ENCODE data around the gene TIMP2. TPM values are rescaled to one million over a fixed set of nuclear protein-coding genes. Genes with fewer than 3 reads are reported as not detected.

TIMP2 gene
- total RNA-seq, 1 experiment from 2014 or later = 64.8 TPM

DNA sequence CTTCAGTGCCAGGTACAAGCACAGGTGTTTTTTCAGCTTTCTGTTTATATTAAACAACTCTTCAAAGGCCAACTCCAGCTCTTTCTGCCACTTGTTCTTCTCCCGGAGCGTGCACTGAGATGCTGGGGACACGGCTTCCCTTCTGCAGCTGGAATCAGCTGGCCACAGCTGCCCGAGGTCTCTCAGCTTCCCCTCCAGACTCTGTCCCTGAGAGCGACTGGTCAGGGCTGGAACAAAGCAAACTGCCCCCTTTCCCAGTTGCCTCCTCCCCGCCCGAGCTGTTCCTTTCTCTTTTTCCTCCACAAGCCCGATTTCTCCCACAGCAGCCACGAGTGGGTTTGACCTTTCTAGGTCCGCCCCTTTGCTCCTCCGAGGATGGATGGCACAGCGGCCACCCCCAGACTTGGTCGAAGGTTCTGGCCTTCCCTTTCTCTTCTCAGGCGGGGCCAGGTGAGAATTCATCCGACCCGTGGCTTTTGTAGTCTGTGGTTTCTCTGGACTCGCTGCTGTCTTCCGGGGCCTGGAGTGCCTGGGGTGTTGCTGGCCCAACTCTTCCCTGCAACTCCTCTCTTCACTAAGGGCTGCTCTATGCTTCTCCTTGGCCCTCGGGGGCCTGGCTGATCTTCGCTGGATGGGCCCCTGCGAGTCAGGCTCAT lies 33.7 kb downstream of the TIMP2 start:
- TF ChIP-seq ELF1 (IDR thresholded peaks at IDR 0.05; ENCODE audit: borderline replicate concordance, low read depth) (no peak), EGR1 (IDR thresholded peaks at IDR 0.05; ENCODE audit: low read depth) (no peak), YY1 (IDR thresholded peaks at IDR 0.05; ENCODE audit: extremely low read depth, insufficient replicate concordance, low read depth, low read length) (no peak), CEBPB (IDR thresholded peaks at IDR 0.05; ENCODE audit: low read depth) (no peak)
- TF ChIP-seq, protein P1, sequence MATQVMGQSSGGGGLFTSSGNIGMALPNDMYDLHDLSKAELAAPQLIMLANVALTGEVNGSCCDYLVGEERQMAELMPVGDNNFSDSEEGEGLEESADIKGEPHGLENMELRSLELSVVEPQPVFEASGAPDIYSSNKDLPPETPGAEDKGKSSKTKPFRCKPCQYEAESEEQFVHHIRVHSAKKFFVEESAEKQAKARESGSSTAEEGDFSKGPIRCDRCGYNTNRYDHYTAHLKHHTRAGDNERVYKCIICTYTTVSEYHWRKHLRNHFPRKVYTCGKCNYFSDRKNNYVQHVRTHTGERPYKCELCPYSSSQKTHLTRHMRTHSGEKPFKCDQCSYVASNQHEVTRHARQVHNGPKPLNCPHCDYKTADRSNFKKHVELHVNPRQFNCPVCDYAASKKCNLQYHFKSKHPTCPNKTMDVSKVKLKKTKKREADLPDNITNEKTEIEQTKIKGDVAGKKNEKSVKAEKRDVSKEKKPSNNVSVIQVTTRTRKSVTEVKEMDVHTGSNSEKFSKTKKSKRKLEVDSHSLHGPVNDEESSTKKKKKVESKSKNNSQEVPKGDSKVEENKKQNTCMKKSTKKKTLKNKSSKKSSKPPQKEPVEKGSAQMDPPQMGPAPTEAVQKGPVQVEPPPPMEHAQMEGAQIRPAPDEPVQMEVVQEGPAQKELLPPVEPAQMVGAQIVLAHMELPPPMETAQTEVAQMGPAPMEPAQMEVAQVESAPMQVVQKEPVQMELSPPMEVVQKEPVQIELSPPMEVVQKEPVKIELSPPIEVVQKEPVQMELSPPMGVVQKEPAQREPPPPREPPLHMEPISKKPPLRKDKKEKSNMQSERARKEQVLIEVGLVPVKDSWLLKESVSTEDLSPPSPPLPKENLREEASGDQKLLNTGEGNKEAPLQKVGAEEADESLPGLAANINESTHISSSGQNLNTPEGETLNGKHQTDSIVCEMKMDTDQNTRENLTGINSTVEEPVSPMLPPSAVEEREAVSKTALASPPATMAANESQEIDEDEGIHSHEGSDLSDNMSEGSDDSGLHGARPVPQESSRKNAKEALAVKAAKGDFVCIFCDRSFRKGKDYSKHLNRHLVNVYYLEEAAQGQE (IDR thresholded peaks at IDR 0.05; ENCODE audit: low read depth) = no peak
- TF ChIP-seq, protein P2, sequence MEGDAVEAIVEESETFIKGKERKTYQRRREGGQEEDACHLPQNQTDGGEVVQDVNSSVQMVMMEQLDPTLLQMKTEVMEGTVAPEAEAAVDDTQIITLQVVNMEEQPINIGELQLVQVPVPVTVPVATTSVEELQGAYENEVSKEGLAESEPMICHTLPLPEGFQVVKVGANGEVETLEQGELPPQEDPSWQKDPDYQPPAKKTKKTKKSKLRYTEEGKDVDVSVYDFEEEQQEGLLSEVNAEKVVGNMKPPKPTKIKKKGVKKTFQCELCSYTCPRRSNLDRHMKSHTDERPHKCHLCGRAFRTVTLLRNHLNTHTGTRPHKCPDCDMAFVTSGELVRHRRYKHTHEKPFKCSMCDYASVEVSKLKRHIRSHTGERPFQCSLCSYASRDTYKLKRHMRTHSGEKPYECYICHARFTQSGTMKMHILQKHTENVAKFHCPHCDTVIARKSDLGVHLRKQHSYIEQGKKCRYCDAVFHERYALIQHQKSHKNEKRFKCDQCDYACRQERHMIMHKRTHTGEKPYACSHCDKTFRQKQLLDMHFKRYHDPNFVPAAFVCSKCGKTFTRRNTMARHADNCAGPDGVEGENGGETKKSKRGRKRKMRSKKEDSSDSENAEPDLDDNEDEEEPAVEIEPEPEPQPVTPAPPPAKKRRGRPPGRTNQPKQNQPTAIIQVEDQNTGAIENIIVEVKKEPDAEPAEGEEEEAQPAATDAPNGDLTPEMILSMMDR (IDR thresholded peaks at IDR 0.05 in 2 of 3, conservative IDR thresholded peaks at IDR 0.05 in 1 of 3; ENCODE audit: borderline replicate concordance in 1 of 3, insufficient read depth in 1 of 3, low read depth in 2 of 3, low read length in 2 of 3) = no peak
- Histone ChIP-seq H3K4me3 (replicated peaks in 1 of 2; ENCODE audit: low read depth in 1 of 2, low read length in 2 of 2) (no peak overlapping the region), H3K4me1 (ENCODE audit: control insufficient read depth in 1 of 2, insufficient read depth in 2 of 2, low read length in 2 of 2) (peaks cover 3 to 15% of the 10 kb centered on the region in 2 experiments), H4K20me1 (ENCODE audit: insufficient read depth) (no peaks in the 10 kb centered on the region), H3K9ac (ENCODE audit: low read length) (no peak overlapping the region), H3K9me2 (ENCODE audit: insufficient read depth) (no peaks in the 10 kb centered on the region), H3K27ac (ENCODE audit: low read depth, low read length) (no peak overlapping the region), H3K79me2 (ENCODE audit: insufficient read depth, low read length) (no peaks in the 10 kb centered on the region; the same call in 1 of the 2 replicates), H3K4me2 (ENCODE audit: low read length) (no peak overlapping the region), H2AFZ (ENCODE audit: low read depth, low read length, poor library complexity, severe bottlenecking) (no peak overlapping the region), H3K36me3 (ENCODE audit: control insufficient read depth in 1 of 2, insufficient read depth in 2 of 2, low read length in 2 of 2) (no peaks in the 10 kb centered on the region), H3K27me3 (ENCODE audit: insufficient read depth, low read length) (no peaks in the 10 kb centered on the region), H3K9me3 (ENCODE audit: control insufficient read depth in 1 of 2, insufficient read depth in 1 of 2, low read depth in 1 of 2, low read length in 2 of 2) (no peaks in the 10 kb centered on the region)
- no TSS peak for BruUV-seq (replicated peaks)
- ChIA-PET RAD21 (ENCODE audit: low non-redundant PET in 1 of 2, low total read pairs in 2 of 2, uncharacterized antibody in 2 of 2, unreplicated experiment in 2 of 2) (no interaction called here), POLR2A (no interaction called here), CTCF (no interaction called here)
- no peak for ATAC-seq
- intact Hi-C loops (cut with micrococcal nuclease) = no loop called here
- no peak for DNase-seq (ENCODE audit: low read depth, low spot score)

All from HCT116 (cell line).